ENCODE measurements around the gene TBCK. TPM values are rescaled to one million over a fixed set of nuclear protein-coding genes. Genes with fewer than 3 reads are reported as not detected.
A peak's percentile ranks its signal among the peaks of the same experiment; 100 is the strongest.

The TBCK gene
- total and polyA plus RNA-seq, 2 of the 13 experiments (the other 11 are each of a cell fraction or from before 2014, with no cell fraction given), result 51.0 to 62.4 TPM

- TF ChIP-seq ZNF609 (CRISPR knock-in tag; IDR thresholded peaks at IDR 0.05; ENCODE audit: borderline replicate concordance) (0 out of 2 replicates have a peak, but pooled peaks have one; percentile 23), HNRNPUL1 (IDR thresholded peaks at IDR 0.05; ENCODE audit: low read depth, low read length) (no peak), CREM (IDR thresholded peaks at IDR 0.05) (peak; percentile 60), CREM (CRISPR knock-in tag; IDR thresholded peaks at IDR 0.05) (no peak), TFE3 (CRISPR knock-in tag; IDR thresholded peaks at IDR 0.05) (0 out of 2 replicates have a peak, but pooled peaks have one; percentile 28), SOX13 (IDR thresholded peaks at IDR 0.05) (no peak), SOX13 (CRISPR knock-in tag; conservative IDR thresholded peaks at IDR 0.05 in 1 of 2, IDR thresholded peaks at IDR 0.05 in 1 of 2) (peak in 1 of 2 experiments; percentile 53; a peak in 2 of 4 replicates), ZNF326 (CRISPR knock-in tag; IDR thresholded peaks at IDR 0.05; ENCODE audit: borderline replicate concordance) (no peak), ZBTB38 (CRISPR knock-in tag; IDR thresholded peaks at IDR 0.05) (no peak), ZFP1 (CRISPR knock-in tag; IDR thresholded peaks at IDR 0.05) (no peak), ZKSCAN8 (CRISPR knock-in tag; IDR thresholded peaks at IDR 0.05; ENCODE audit: borderline replicate concordance) (0 out of 2 replicates have a peak, but pooled peaks have one; percentile 17), NFE2L2 (IDR thresholded peaks at IDR 0.05; ENCODE audit: low read length) (no peak), ZNF660 (CRISPR knock-in tag; IDR thresholded peaks at IDR 0.05; ENCODE audit: borderline replicate concordance, low read depth) (no peak), ZNF343 (CRISPR knock-in tag; IDR thresholded peaks at IDR 0.05) (no peak), NFIC (IDR thresholded peaks at IDR 0.05; ENCODE audit: low read length) (peak; percentile 40; the same call in 1 of the 2 replicates), MIER3 (CRISPR knock-in tag; IDR thresholded peaks at IDR 0.05; ENCODE audit: borderline replicate concordance) (0 out of 2 replicates have a peak, but pooled peaks have one; percentile 30), FOXA1 (IDR thresholded peaks at IDR 0.05) (no peak), FOXA1 (CRISPR knock-in tag; IDR thresholded peaks at IDR 0.05) (peak; percentile 79), SUZ12 (IDR thresholded peaks at IDR 0.05; ENCODE audit: low read depth, low read length) (no peak), EP300 (IDR thresholded peaks at IDR 0.05; ENCODE audit: low read depth in 2 of 2, low read length in 2 of 2) (peak in 1 of 2 experiments; percentile 78; a peak in 1 of 4 replicates), EP300 (CRISPR knock-in tag; IDR thresholded peaks at IDR 0.05; ENCODE audit: borderline replicate concordance) (peak; percentile 31; the same call in 1 of the 2 replicates), RARG (CRISPR knock-in tag; IDR thresholded peaks at IDR 0.05; ENCODE audit: low read depth) (no peak), HOMEZ (CRISPR knock-in tag; IDR thresholded peaks at IDR 0.05; ENCODE audit: low read depth) (0 out of 2 replicates have a peak, but pooled peaks have one; percentile 39), ZNF225 (CRISPR knock-in tag; IDR thresholded peaks at IDR 0.05) (no peak)
Measured at GRCh38 chr4:106343865-106344646, 28.0 kb upstream of the TBCK start (continued).
